OCI-LY1 (cell line): ENCODE data around the gene ATXN1.

ENCODE experiments used
- H2AFZ ChIP-seq: fragments of 200-600 bp; sonication (generic), shearing (Covaris generic); 2 replicates; pipeline ENCODE4 v1.6.0; 2014; ENCODE audit warnings: antibody characterized with exemption, mild to moderate bottlenecking, low read length
- H3F3A ChIP-seq: fragments of 200-600 bp; sonication (generic), shearing (Covaris generic); 2 replicates; pipeline ENCODE4 v1.6.0; 2014; ENCODE audit warnings: mild to moderate bottlenecking, antibody characterized with exemption, low read length, moderate library complexity; ENCODE audit not compliant: insufficient read depth
- H3K27ac ChIP-seq: fragments of 200-600 bp; sonication (generic); 2 replicates; pipeline ENCODE4 v1.5.1; 2014; ENCODE audit warnings: low read length, mixed run types, mild to moderate bottlenecking, low read depth; ENCODE audit not compliant: poor library complexity, severe bottlenecking
- H3K27me3 ChIP-seq: fragments of 200-600 bp; sonication (generic); 2 replicates; pipeline ENCODE4 v1.6.0; 2014; ENCODE audit warnings: antibody characterized with exemption, mild to moderate bottlenecking, low read length, moderate library complexity; ENCODE audit not compliant: insufficient read depth
- H3K36me3 ChIP-seq: fragments of 200-600 bp; sonication (generic); 2 replicates; pipeline ENCODE4 v1.6.1; 2014; ENCODE audit warnings: mild to moderate bottlenecking, antibody characterized with exemption, low read length, moderate library complexity, mixed read lengths; ENCODE audit not compliant: insufficient read depth
- H3K4me1 ChIP-seq: fragments of 200-600 bp; sonication (generic); 2 replicates; pipeline ENCODE4 v1.5.1; 2014; ENCODE audit warnings: mild to moderate bottlenecking, low read length, moderate library complexity; ENCODE audit not compliant: insufficient read depth, severe bottlenecking
- H3K4me2 ChIP-seq: fragments of 200-600 bp; sonication (generic), shearing (Covaris generic); 2 replicates; pipeline ENCODE4 v1.6.1; 2014; ENCODE audit warnings: low read length
- H3K4me3 ChIP-seq: fragments of 200-600 bp; sonication (generic); 2 replicates; pipeline ENCODE4 v1.5.1; 2014; ENCODE audit warnings: low read length, low read depth, mild to moderate bottlenecking, mixed read lengths; ENCODE audit not compliant: poor library complexity, severe bottlenecking
- H3K79me2 ChIP-seq: fragments of 200-600 bp; shearing (Covaris generic); 2 replicates; pipeline ENCODE4 v1.6.1; 2016; ENCODE audit warnings: mixed run types, low read length, mixed read lengths; ENCODE audit not compliant: insufficient read depth
- H3K9ac ChIP-seq: fragments of 200-600 bp; sonication (generic), shearing (Covaris generic); 2 replicates; pipeline ENCODE4 v1.6.1; 2014; ENCODE audit warnings: mild to moderate bottlenecking, low read length, mixed read lengths
- H3K9me2 ChIP-seq: fragments of 200-600 bp; sonication (generic), shearing (Covaris generic); 2 replicates; pipeline ENCODE4 v1.6.1; 2014; ENCODE audit warnings: low read depth, mild to moderate bottlenecking, low read length, mixed read lengths
- H3K9me3 ChIP-seq: fragments of 200-600 bp; shearing (Covaris generic); 2 replicates; pipeline ENCODE4 v1.6.1; 2014; ENCODE audit warnings: low read length, mixed read lengths
- H4K20me1 ChIP-seq: fragments of 200-600 bp; sonication (generic), shearing (Covaris generic); 2 replicates; pipeline ENCODE4 v1.6.0; 2016; ENCODE audit warnings: mild to moderate bottlenecking, low read length; ENCODE audit not compliant: insufficient read depth
- CTCF ChIP-seq: fragments of 200-600 bp; sonication (generic), shearing (Covaris generic); IDR thresholded peaks from 2 replicates; pipeline ENCODE4 v1.5.1; 2017; ENCODE audit warnings: mild to moderate bottlenecking, antibody characterized with exemption, low read length, moderate library complexity, mixed read lengths
- EZH2 ChIP-seq: fragments of 200-600 bp; sonication (generic), shearing (Covaris generic); IDR thresholded peaks from 2 replicates; pipeline ENCODE4 v1.8.0; 2017; ENCODE audit warnings: borderline replicate concordance, mixed run types, mild to moderate bottlenecking, antibody characterized with exemption, low read length, moderate library complexity, mixed read lengths

Gene ATXN1

GRCh38 chr6:16377470-16377869 is 383.8 kb downstream of the ATXN1 start:
- H3K4me3 ChIP-seq: no peak overlapping the region
- no peaks in the 10 kb centered on the region for H3K4me1 ChIP-seq
- TF ChIP-seq CTCF: no peak
- TF ChIP-seq EZH2: no peak

GRCh38 chr6:16375843-16376242 is 385.4 kb downstream of the ATXN1 start:
- TF ChIP-seq EZH2: no peak
- TF ChIP-seq CTCF: no peak
- no peaks in the 10 kb centered on the region for H4K20me1 ChIP-seq
- no peaks in the 10 kb centered on the region for H3K9me3 ChIP-seq
- no peaks in the 10 kb centered on the region for H3K36me3 ChIP-seq
- no peaks in the 10 kb centered on the region for H3K9me2 ChIP-seq
- no peak overlapping the region for H3K27ac ChIP-seq
- no peak overlapping the region for H3K4me3 ChIP-seq
- no peak overlapping the region for H2AFZ ChIP-seq
- H3K4me1 ChIP-seq: no peaks in the 10 kb centered on the region
- no peaks in the 10 kb centered on the region for H3K27me3 ChIP-seq
- H3K79me2 ChIP-seq: no peaks in the 10 kb centered on the region
- no peaks in the 10 kb centered on the region for H3F3A ChIP-seq
- no peak overlapping the region for H3K9ac ChIP-seq
- no peak overlapping the region for H3K4me2 ChIP-seq

More at GRCh38 chr6:16377470-16377869, 383.8 kb downstream of the ATXN1 start:
- H3K27me3 ChIP-seq: no peaks in the 10 kb centered on the region
- H2AFZ ChIP-seq: no peak overlapping the region
- no peaks in the 10 kb centered on the region for H3K9me2 ChIP-seq
- no peaks in the 10 kb centered on the region for H3F3A ChIP-seq
- H3K9ac ChIP-seq: no peak overlapping the region
- H3K9me3 ChIP-seq: no peaks in the 10 kb centered on the region
- H3K4me2 ChIP-seq: no peak overlapping the region
- H3K36me3 ChIP-seq: no peaks in the 10 kb centered on the region
- no peaks in the 10 kb centered on the region for H4K20me1 ChIP-seq
- no peak overlapping the region for H3K27ac ChIP-seq
- no peaks in the 10 kb centered on the region for H3K79me2 ChIP-seq

- H3K27ac ChIP-seq: no peak overlapping the region
- TF ChIP-seq CTCF (no peak), EZH2 (no peak)
- no peak overlapping the region for H3K4me3 ChIP-seq
- no peaks in the 10 kb centered on the region for H3K9me3 ChIP-seq
- no peaks in the 10 kb centered on the region for H3K4me1 ChIP-seq
- no peaks in the 10 kb centered on the region for H4K20me1 ChIP-seq
- H3K27me3 ChIP-seq: no peaks in the 10 kb centered on the region
- no peaks in the 10 kb centered on the region for H3K9me2 ChIP-seq
- H3K9ac ChIP-seq: no peak overlapping the region
- no peak overlapping the region for H2AFZ ChIP-seq
- H3K36me3 ChIP-seq: no peaks in the 10 kb centered on the region
- H3F3A ChIP-seq: no peaks in the 10 kb centered on the region
- H3K4me2 ChIP-seq: no peak overlapping the region
- H3K79me2 ChIP-seq: no peaks in the 10 kb centered on the region
These were observed 386.1 kb downstream of the ATXN1 start for GRCh38 chr6:16375206-16375605.
